ENCODE data around the gene COL13A1. TPM values are rescaled to one million over a fixed set of nuclear protein-coding genes. Genes with fewer than 3 reads are reported as not detected.

Gene COL13A1
- total RNA-seq, 1 experiment from 2014 or later: 5.9 TPM

GRCh38 chr10:69916118-69916517 lies 114.4 kb downstream of the COL13A1 start (continued):
- TF ChIP-seq POLR2A (IDR thresholded peaks at IDR 0.05; ENCODE audit: borderline replicate concordance, extremely low read depth, insufficient read depth, insufficient read length) (no peak), EZH2 (IDR thresholded peaks at IDR 0.05) (no peak), TCF7L2 (IDR thresholded peaks at IDR 0.05; ENCODE audit: borderline replicate concordance, extremely low read depth, insufficient read depth, insufficient read length) (no peak), SIN3A (IDR thresholded peaks at IDR 0.05; ENCODE audit: low read depth) (no peak), EGR1 (IDR thresholded peaks at IDR 0.05; ENCODE audit: low read depth) (no peak), ZFX (IDR thresholded peaks at IDR 0.05) (no peak)
- TF ChIP-seq, protein P1, sequence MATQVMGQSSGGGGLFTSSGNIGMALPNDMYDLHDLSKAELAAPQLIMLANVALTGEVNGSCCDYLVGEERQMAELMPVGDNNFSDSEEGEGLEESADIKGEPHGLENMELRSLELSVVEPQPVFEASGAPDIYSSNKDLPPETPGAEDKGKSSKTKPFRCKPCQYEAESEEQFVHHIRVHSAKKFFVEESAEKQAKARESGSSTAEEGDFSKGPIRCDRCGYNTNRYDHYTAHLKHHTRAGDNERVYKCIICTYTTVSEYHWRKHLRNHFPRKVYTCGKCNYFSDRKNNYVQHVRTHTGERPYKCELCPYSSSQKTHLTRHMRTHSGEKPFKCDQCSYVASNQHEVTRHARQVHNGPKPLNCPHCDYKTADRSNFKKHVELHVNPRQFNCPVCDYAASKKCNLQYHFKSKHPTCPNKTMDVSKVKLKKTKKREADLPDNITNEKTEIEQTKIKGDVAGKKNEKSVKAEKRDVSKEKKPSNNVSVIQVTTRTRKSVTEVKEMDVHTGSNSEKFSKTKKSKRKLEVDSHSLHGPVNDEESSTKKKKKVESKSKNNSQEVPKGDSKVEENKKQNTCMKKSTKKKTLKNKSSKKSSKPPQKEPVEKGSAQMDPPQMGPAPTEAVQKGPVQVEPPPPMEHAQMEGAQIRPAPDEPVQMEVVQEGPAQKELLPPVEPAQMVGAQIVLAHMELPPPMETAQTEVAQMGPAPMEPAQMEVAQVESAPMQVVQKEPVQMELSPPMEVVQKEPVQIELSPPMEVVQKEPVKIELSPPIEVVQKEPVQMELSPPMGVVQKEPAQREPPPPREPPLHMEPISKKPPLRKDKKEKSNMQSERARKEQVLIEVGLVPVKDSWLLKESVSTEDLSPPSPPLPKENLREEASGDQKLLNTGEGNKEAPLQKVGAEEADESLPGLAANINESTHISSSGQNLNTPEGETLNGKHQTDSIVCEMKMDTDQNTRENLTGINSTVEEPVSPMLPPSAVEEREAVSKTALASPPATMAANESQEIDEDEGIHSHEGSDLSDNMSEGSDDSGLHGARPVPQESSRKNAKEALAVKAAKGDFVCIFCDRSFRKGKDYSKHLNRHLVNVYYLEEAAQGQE (IDR thresholded peaks at IDR 0.05; ENCODE audit: low read depth): no peak

- Histone ChIP-seq H3K4me1 (ENCODE audit: control insufficient read depth in 1 of 2, insufficient read depth in 2 of 2, low read length in 2 of 2) (no peaks in the 10 kb centered on the region), H3K4me3 (replicated peaks in 1 of 2; ENCODE audit: low read depth in 1 of 2, low read length in 2 of 2) (no peak overlapping the region), H3K27me3 (ENCODE audit: insufficient read depth, low read length) (no peaks in the 10 kb centered on the region), H3K79me2 (ENCODE audit: insufficient read depth, low read length) (no peaks in the 10 kb centered on the region), H3K4me2 (ENCODE audit: low read length) (no peak overlapping the region), H4K20me1 (ENCODE audit: insufficient read depth) (no peaks in the 10 kb centered on the region), H3K27ac (ENCODE audit: low read depth, low read length) (no peak overlapping the region), H3K9ac (ENCODE audit: low read length) (no peak overlapping the region), H2AFZ (ENCODE audit: low read depth, low read length, poor library complexity, severe bottlenecking) (no peak overlapping the region), H3K36me3 (ENCODE audit: control insufficient read depth in 1 of 2, insufficient read depth in 2 of 2, low read length in 2 of 2) (no peaks in the 10 kb centered on the region), H3K9me2 (ENCODE audit: insufficient read depth) (no peaks in the 10 kb centered on the region), H3K9me3 (ENCODE audit: control insufficient read depth in 1 of 2, insufficient read depth in 1 of 2, low read depth in 1 of 2, low read length in 2 of 2) (no peaks in the 10 kb centered on the region)
- BruUV-seq (replicated peaks): no TSS peak
- intact Hi-C loops (cut with micrococcal nuclease): no loop called here
- CTCF ChIA-PET: interaction anchor here (0.9 to 6.7 kb wide), 2 partner anchors 17 to 129 kb away, joined by 3 to 120 read pairs; no protein-coding TSS in a partner anchor
- TF ChIP-seq TCF7L2 (IDR thresholded peaks at IDR 0.05; ENCODE audit: borderline replicate concordance, extremely low read depth, insufficient read depth, insufficient read length): no peak
- TF ChIP-seq CTCF (IDR thresholded peaks at IDR 0.05 in 2 of 3, conservative IDR thresholded peaks at IDR 0.05 in 1 of 3; ENCODE audit: borderline replicate concordance in 1 of 3, insufficient read depth in 1 of 3, low read depth in 2 of 3, low read length in 2 of 3): no peak
- no peak for TF ChIP-seq CBX3 (IDR thresholded peaks at IDR 0.05; ENCODE audit: low read depth)
- TF ChIP-seq SP1 (IDR thresholded peaks at IDR 0.05; ENCODE audit: low read depth): no peak
- no peak for TF ChIP-seq POLR2A (IDR thresholded peaks at IDR 0.05; ENCODE audit: borderline replicate concordance, extremely low read depth, insufficient read depth, insufficient read length)
- TF ChIP-seq EZH2 (IDR thresholded peaks at IDR 0.05): no peak
- no peak for TF ChIP-seq EGR1 (IDR thresholded peaks at IDR 0.05; ENCODE audit: low read depth)
- no peak for TF ChIP-seq SRF (IDR thresholded peaks at IDR 0.05; ENCODE audit: low read depth)
- TF ChIP-seq SIN3A (IDR thresholded peaks at IDR 0.05; ENCODE audit: low read depth): no peak
- TF ChIP-seq MAX (IDR thresholded peaks at IDR 0.05): no peak
- no peak for TF ChIP-seq ZFX (IDR thresholded peaks at IDR 0.05)
- TF ChIP-seq ZNF274 (IDR thresholded peaks at IDR 0.05; ENCODE audit: low read depth, low read length): no peak
- ATAC-seq (no peak), DNase-seq (ENCODE audit: low read depth, low spot score) (no peak)
- POLR2A ChIA-PET: interaction anchor here (1.4 kb wide), 1 partner anchor 40 kb away, joined by 3 read pairs; no protein-coding TSS in a partner anchor
- RAD21 ChIA-PET (ENCODE audit: low non-redundant PET in 1 of 2, low total read pairs in 2 of 2, uncharacterized antibody in 2 of 2, unreplicated experiment in 2 of 2): no interaction called here
Observed at GRCh38 chr10:69918036-69918435, 116.3 kb downstream of the COL13A1 start.
